Measurements from ENCODE around the gene IQGAP3.

- TF ChIP-seq POLR2AphosphoS5 (IDR thresholded peaks at IDR 0.05) = no peak
- TF ChIP-seq, protein P1, sequence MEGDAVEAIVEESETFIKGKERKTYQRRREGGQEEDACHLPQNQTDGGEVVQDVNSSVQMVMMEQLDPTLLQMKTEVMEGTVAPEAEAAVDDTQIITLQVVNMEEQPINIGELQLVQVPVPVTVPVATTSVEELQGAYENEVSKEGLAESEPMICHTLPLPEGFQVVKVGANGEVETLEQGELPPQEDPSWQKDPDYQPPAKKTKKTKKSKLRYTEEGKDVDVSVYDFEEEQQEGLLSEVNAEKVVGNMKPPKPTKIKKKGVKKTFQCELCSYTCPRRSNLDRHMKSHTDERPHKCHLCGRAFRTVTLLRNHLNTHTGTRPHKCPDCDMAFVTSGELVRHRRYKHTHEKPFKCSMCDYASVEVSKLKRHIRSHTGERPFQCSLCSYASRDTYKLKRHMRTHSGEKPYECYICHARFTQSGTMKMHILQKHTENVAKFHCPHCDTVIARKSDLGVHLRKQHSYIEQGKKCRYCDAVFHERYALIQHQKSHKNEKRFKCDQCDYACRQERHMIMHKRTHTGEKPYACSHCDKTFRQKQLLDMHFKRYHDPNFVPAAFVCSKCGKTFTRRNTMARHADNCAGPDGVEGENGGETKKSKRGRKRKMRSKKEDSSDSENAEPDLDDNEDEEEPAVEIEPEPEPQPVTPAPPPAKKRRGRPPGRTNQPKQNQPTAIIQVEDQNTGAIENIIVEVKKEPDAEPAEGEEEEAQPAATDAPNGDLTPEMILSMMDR (IDR thresholded peaks at IDR 0.05) = no peak
These were observed 75.2 kb downstream of the IQGAP3 start for GRCh38 chr1:156497078-156497742.
